GM21723 (cell line): Measurements from ENCODE around the gene BIRC6.

Experiments used
- ATAC-seq: cut with Tn5 transposase; IDR thresholded peaks from one replicate; pipeline ENCODE4 v1.9.1; 2021; ENCODE audit warnings: mild to moderate bottlenecking, moderate library complexity; ENCODE audit not compliant: unreplicated experiment

BIRC6 gene

GRCh38 chr2:32375228-32375892 is 18.5 kb downstream of the BIRC6 start:
- no peak for ATAC-seq

GRCh38 chr2:32376756-32377155 is 19.9 kb downstream of the BIRC6 start:
- ATAC-seq: no peak

GRCh38 chr2:32377928-32378327 is 21.1 kb downstream of the BIRC6 start:
- ATAC-seq: no peak

GRCh38 chr2:32379352-32379751 is 22.5 kb downstream of the BIRC6 start:
- ATAC-seq: no peak

GRCh38 chr2:32383858-32384257 is 27.0 kb downstream of the BIRC6 start:
- ATAC-seq: no peak

- no peak for ATAC-seq
Measured at GRCh38 chr2:32384529-32384928, 27.7 kb downstream of the BIRC6 start.

GRCh38 chr2:32386739-32387138 is 29.9 kb downstream of the BIRC6 start:
- no peak for ATAC-seq

GRCh38 chr2:32399221-32399620 is 42.4 kb downstream of the BIRC6 start:
- no peak for ATAC-seq

GRCh38 chr2:32402091-32402490 is 45.3 kb downstream of the BIRC6 start:
- no peak for ATAC-seq

GRCh38 chr2:32403782-32404181 is 47.0 kb downstream of the BIRC6 start:
- no peak for ATAC-seq

- ATAC-seq: no peak
Measured at GRCh38 chr2:32404691-32405090, 47.9 kb downstream of the BIRC6 start.

- ATAC-seq: no peak
Measured at GRCh38 chr2:32416519-32416918, 59.7 kb downstream of the BIRC6 start.

- no peak for ATAC-seq
Measured at GRCh38 chr2:32417659-32418058, 60.8 kb downstream of the BIRC6 start.

- no peak for ATAC-seq
Measured at GRCh38 chr2:32418778-32419177, 62.0 kb downstream of the BIRC6 start.

GRCh38 chr2:32422133-32422532 is 65.3 kb downstream of the BIRC6 start:
- no peak for ATAC-seq

GRCh38 chr2:32423536-32423935 is 66.7 kb downstream of the BIRC6 start:
- ATAC-seq: no peak

GRCh38 chr2:32424739-32425138 is 67.9 kb downstream of the BIRC6 start:
- no peak for ATAC-seq

- ATAC-seq: no peak
Measured at GRCh38 chr2:32425719-32426141, 68.9 kb downstream of the BIRC6 start.

GRCh38 chr2:32427672-32428610 is 71.1 kb downstream of the BIRC6 start:
- no peak for ATAC-seq

GRCh38 chr2:32430804-32431203 is 74.0 kb downstream of the BIRC6 start:
- ATAC-seq: no peak

GRCh38 chr2:32436150-32436549 is 79.3 kb downstream of the BIRC6 start:
- ATAC-seq: no peak

- no peak for ATAC-seq
Measured at GRCh38 chr2:32442020-32442467, 85.2 kb downstream of the BIRC6 start.
